ENCODE results near the gene SMYD4.
"Not testable (repeated sequence)": the region's sequence is repeated elsewhere in the genome, so short reads cannot be mapped to it uniquely, and the experiment has no call there.

SMYD4 gene

GRCh38 chr17:1782171-1782567 lies 47.5 kb downstream of the SMYD4 start:
- no peak for DNase-seq

DNA sequence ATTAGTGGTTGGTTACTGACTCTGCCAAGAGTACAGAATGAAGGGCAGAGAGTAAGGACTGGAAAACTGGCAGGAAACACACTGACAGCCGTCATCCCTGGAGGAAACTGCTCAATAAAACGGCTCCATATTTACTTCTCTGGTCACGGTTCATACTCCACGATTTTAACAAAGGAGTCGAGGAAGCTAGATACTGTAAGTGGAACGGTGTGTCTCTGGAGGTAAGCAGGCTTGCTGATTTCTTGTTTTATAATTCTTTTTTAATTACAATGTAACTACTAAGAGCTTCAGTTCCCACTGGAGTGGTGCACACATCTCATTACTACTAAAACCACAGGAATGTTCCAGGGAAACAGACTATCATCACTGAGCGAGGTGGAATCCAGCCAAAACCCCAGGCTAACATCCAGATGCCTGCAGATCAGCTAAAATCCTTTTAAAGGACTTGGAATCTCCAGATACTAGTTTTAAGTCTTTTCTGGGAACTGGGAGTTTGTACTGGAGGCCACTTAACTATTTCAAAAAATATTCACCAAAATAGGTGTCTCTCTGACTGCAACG lies 50.1 kb downstream of the SMYD4 start:
- peak; percentile 36 for DNase-seq

- no peak for DNase-seq
Measured at GRCh38 chr17:1776857-1777256, 52.8 kb downstream of the SMYD4 start.

DNA sequence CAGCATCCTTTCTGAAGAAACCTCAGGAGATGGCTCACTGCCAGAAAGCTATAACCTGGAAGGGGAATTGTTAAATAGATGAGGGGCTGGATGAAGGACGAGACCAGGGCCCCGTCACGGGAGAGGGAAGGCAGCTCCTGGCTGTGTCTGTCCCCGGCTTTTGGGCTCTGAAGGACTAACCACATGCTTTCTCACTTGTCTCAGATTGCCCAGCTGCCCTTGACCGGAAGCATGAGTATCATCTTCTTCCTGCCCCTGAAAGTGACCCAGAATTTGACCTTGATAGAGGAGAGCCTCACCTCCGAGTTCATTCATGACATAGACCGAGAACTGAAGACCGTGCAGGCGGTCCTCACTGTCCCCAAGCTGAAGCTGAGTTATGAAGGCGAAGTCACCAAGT lies 53.4 kb downstream of the SMYD4 start:
- no peak for DNase-seq

DNA sequence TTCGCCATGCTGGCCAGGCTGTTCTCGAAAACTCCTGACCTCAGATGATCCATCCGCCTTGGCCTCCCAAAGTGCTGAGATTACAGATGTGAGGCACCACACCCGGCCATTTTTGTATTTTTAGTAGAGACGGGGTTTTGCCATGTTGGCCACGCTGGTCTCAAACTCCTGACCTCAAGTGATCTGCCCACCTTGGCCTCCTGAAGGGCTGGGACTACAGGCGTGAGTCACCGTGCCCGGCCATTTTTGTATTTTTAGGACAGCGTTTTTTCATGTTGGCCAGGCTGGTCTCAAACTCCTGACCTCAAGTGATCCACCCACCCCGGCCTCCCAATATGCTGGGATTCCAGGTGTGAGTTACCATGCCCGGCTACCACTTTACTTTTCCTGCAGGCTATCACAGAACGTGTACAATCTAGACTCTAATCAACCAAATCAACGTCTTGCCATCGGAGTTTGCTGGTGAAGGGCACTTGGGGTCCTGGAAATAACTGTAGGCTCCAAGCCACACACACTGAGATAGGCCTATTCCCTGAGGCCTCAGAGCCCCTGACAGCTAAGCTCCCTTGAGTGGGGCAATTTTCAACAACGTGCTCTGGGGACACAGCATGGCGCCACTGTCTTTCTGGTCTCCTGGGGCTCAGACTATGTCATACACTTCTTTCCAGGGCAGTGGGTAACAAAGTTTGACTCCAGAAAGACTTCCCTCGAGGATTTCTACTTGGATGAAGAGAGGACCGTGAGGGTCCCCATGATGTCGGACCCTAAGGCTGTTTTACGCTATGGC lies 55.1 kb downstream of the SMYD4 start:
- no peak for DNase-seq

DNA sequence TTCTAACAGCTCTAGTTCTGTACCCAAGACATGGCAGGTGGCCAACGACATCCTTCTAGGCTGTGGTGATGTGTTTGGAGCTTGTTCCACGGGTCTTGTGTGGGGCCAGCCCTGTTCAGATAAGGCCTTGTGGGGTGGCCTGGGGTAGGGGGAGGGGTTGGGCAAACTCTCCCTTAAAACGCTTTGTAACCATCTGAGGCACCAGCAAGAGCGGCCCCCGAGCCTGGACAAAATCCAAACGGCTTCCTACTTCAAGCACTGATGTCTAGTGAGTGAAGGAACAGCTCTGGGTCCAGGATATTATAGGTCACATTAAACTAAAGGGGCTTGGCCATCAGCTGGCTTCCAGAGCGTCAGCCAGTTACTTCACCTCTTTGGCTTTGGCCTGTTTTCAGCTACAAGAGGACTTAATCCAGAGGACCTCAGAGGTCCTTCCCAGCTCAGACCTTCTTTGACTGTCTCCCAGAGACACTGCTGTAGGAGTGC lies 56.0 kb downstream of the SMYD4 start:
- DNase-seq: no peak

GRCh38 chr17:1773000-1773695 lies 56.6 kb downstream of the SMYD4 start:
- DNase-seq: not testable (repeated sequence)

DNA sequence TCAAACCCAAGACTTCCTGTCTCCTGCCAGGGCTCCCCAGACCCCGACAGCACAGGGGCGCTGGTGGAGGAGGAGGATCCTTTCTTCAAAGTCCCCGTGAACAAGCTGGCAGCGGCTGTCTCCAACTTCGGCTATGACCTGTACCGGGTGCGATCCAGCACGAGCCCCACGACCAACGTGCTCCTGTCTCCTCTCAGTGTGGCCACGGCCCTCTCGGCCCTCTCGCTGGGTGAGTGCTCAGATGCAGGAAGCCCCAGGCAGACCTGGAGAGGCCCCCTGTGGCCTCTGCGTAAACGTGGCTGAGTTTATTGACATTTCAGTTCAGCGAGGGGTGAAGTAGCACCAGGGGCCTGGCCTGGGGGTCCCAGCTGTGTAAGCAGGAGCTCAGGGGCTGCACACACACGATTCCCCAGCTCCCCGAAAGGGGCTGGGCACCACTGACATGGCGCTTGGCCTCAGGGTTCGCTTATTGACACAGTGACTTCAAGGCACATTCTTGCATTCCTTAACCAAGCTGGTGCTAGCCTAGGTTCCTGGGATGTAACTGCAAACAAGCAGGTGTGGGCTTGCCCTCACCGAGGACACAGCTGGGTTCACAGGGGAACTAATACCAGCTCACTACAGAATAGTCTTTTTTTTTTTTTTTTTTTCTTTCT lies 59.8 kb downstream of the SMYD4 start:
- DNase-seq: peak; percentile 13

GRCh38 chr17:1767358-1767757 lies 62.3 kb downstream of the SMYD4 start:
- no peak for DNase-seq

- DNase-seq: no peak
Measured at GRCh38 chr17:1766382-1767135, 63.1 kb downstream of the SMYD4 start.

- DNase-seq: no peak
Measured at GRCh38 chr17:1765576-1765975, 64.1 kb downstream of the SMYD4 start.

- DNase-seq: not testable (repeated sequence)
Measured at GRCh38 chr17:1764705-1765104, 65.0 kb downstream of the SMYD4 start.

DNA sequence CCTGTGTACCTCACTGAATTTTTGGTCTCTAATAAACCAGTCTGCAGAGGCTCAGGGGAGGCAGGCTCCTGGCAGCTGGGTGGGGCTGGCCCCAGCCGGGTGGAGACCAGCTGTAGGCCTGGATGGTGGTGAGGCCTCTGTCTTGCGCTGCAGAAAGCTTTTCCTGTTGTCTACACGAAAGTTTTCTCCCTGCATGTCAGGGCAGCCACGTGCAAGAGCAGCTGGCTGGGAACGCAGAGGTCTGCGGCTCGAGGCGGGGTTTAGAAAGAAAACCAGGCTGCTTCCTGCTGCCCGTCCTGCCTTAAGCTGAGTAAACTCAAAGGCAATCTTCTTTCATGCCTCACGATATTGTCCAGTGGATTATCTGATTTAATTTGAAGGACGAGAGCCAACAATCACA lies 65.4 kb downstream of the SMYD4 start:
- DNase-seq: no peak

- no peak for DNase-seq
Measured at GRCh38 chr17:1762901-1763898, 66.5 kb downstream of the SMYD4 start.

DNA sequence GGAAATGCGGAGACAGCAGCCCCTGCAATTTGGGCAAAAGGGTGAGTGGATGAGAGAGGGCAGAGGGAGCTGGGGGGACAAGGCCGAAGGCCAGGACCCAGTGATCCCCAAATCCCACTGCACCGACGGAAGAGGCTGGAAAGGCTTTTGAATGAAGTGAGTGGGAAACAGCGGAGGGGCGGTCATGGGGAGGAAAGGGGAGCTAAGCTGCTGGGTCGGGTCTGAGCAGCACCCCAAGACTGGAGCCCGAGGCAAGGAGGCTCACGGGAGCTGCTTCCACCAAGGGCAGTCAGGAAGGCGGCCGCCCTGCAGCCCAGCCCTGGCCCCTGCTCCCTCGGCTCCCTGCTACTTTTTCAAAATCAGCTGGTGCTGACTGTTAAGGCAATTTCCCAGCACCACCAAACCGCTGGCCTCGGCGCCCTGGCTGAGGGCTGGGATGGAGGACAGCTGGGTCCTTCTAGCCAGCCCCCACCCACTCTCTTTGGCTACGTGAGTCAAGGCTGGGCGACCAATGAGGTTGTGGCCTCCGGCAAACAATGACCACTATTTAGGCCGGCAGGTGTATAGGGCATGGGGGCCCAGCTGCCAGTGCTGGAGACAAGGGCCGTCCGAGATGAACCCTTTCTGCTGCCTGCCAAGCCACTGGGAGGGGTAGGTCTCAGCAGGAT lies 67.3 kb downstream of the SMYD4 start:
- no peak for DNase-seq

- DNase-seq: no peak
Measured at GRCh38 chr17:1759529-1759928, 70.2 kb downstream of the SMYD4 start.

- DNase-seq: no peak
Measured at GRCh38 chr17:1758807-1759206, 70.9 kb downstream of the SMYD4 start.

GRCh38 chr17:1755827-1756262 lies 73.9 kb downstream of the SMYD4 start:
- DNase-seq: no peak

GRCh38 chr17:1755252-1755826 lies 74.4 kb downstream of the SMYD4 start:
- peak; percentile 80 for DNase-seq

GRCh38 chr17:1754430-1755112 lies 75.1 kb downstream of the SMYD4 start:
- DNase-seq: no peak
